Bronchial epithelial cell (primary cell): ENCODE results near the gene ANKMY1. TPM values are rescaled to one million over a fixed set of nuclear protein-coding genes. Genes with fewer than 3 reads are reported as not detected.
"Not testable (repeated sequence)": the region's sequence is repeated elsewhere in the genome, so short reads cannot be mapped to it uniquely, and the experiment has no call there.

Source experiments
- DNase-seq: peaks from one replicate; pipeline ENCODE4 v3.0.0-alpha.2; 2010; ENCODE audit warnings: low read depth
- FAIRE-seq: peaks from 2 replicates; lab custom pipeline; 2011; peaks lifted over from hg19 to GRCh38; lab: Jason Lieb, UNC
- H3K27me3 ChIP-seq: 2 replicates; pipeline ENCODE4 v1.5.1; 2011; ENCODE audit warnings: low read length; ENCODE audit not compliant: control insufficient read depth, insufficient read depth
- H3K36me3 ChIP-seq: 2 replicates; pipeline ENCODE4 v1.5.1; 2011; ENCODE audit warnings: low read length; ENCODE audit not compliant: control insufficient read depth, insufficient read depth
- H3K4me3 ChIP-seq: 2 replicates; pipeline ENCODE4 v1.5.1; 2011; ENCODE audit warnings: mild to moderate bottlenecking, low read depth, low read length, control low read depth
- total RNA-seq: library from RNA; depleted of rRNA; stranded (reverse); fragments of >200 nt; gene quantifications from 2 replicates; pipeline ENCODE4 v1.2.1, GENCODE V29; 2014
- TF ChIP-seq, protein P1 (sequence below): IDR thresholded peaks from 2 replicates; pipeline ENCODE4 v1.5.1; 2011; ENCODE audit warnings: mild to moderate bottlenecking, moderate library complexity, low read length, control low read depth, inconsistent platforms; ENCODE audit not compliant: insufficient read depth, severe bottlenecking

Gene ANKMY1
- total RNA-seq, 1 donor from 2014 or later, result 15.8 TPM

DNA sequence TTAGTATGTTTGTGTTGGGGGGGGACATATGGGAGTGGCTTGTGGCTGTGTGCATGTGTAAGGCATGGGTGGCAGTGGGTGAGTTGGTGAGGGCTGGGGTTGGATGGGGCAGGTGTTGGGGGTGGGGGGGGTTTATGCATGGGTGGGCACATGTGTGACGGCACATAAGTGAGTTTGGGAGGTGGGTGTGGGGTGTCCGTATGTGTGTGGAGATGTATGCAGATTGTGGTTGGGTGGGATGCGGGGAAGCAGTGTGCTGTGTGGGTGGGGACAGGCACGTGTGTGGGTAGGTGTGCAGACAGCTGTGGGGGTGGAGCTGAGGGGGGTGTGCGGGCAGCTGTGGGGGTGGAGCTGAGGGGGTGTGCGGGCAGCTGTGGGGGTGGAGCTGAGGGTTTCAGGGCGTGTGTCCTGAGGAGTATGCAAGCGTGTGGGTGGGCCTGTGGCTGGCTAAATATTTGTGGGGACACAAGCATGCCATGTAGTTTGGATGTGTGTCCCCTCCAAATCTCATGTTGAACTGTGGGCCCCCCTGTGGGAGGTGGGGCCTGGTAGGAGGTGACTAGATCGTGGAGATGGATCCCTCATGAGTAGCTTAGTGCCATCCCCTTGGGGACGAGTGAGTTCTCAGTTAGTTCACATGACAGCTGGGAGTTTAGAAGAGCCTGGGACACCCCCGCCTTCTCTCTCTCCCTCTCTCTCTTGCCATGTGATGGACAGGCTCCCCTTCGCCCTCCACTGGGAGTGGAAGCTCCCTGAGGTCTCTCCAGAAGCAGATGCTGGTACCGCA is 59.4 kb downstream of the ANKMY1 start:
- no peak overlapping the region for H3K4me3 ChIP-seq
- FAIRE-seq (no peak), DNase-seq (no peak)
- H3K36me3 ChIP-seq, result no peaks in the 10 kb centered on the region
- no peaks in the 10 kb centered on the region for H3K27me3 ChIP-seq
- TF ChIP-seq, protein P1, sequence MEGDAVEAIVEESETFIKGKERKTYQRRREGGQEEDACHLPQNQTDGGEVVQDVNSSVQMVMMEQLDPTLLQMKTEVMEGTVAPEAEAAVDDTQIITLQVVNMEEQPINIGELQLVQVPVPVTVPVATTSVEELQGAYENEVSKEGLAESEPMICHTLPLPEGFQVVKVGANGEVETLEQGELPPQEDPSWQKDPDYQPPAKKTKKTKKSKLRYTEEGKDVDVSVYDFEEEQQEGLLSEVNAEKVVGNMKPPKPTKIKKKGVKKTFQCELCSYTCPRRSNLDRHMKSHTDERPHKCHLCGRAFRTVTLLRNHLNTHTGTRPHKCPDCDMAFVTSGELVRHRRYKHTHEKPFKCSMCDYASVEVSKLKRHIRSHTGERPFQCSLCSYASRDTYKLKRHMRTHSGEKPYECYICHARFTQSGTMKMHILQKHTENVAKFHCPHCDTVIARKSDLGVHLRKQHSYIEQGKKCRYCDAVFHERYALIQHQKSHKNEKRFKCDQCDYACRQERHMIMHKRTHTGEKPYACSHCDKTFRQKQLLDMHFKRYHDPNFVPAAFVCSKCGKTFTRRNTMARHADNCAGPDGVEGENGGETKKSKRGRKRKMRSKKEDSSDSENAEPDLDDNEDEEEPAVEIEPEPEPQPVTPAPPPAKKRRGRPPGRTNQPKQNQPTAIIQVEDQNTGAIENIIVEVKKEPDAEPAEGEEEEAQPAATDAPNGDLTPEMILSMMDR, result no peak

DNA sequence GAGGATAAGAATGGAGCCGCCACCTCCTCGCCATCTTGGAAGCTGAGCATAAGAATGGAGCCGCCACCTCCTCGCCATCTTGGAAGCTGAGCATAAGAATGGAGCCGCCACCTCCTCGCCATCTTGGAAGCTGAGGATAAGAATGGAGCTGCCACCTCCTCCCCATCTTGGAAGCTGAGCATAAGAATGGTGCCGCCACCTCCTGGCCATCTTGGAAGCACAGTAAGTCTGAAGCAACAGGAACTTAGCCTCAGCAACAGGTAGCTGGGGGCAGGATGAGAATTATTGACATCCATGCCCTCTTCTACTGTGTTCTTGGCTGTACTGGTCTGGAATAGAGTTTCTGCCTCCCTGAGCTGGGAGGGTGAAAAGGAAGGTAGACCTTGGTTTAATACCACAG is 60.7 kb downstream of the ANKMY1 start:
- H3K4me3 ChIP-seq, H3K27me3 ChIP-seq, FAIRE-seq, H3K36me3 ChIP-seq: not testable (repeated sequence)
- DNase-seq, result peak; percentile 57
- TF ChIP-seq, protein P1, result peak; percentile 60

DNA sequence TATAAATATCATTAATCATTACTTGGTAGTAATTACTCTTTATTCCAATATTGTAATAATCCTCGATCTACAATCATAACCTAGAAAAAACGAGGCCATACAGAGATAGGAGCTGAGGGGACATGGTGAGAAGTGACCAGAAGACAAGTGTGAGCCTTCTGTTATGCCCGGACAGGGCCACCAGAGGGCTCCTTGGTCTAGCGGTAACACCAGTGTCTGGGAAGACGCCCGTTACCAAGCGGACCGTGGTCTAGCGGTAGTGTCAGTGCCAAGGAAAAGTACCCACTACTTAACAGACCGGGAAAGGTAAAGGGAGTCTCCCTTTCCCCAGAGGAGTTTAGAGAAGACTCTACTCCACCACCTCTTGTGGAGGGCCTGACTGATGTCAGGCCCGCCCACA is 62.8 kb downstream of the ANKMY1 start:
- not testable (repeated sequence) for FAIRE-seq

DNA sequence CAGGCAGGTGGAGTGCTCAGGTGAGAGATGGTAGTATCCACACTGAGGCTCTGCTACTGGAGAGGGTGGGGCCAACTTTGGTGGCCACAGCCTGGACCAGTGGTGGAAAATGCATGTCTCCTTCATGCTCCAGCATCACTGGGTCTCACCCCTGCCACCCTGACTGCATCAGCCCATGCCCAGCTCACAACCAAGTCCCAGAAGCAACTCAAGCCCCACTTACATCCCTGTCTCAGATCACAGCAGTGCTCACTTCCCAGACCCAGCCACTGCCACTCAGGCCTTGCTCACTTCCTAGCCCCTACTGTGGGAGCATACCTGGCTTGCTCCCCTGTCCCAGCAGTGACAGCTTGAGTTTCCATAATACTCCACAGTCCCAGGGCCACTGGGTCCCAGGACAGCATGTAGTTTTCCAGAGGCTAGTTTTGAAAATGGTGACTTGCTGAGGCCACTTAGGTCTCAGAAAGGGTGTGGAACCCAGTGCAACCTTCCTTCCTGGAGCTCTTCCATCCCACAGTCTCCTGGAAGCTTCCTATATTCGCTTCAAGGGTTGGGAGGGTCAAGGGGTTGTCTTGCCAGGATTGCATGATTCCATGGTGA is 63.5 kb downstream of the ANKMY1 start:
- H3K4me3 ChIP-seq, result no peak overlapping the region
- H3K27me3 ChIP-seq, result no peaks in the 10 kb centered on the region
- TF ChIP-seq, protein P1, result no peak
- peak; percentile 88 for FAIRE-seq
- H3K36me3 ChIP-seq, result no peaks in the 10 kb centered on the region
- DNase-seq, result no peak

More for the DNA sequence above, 62.8 kb downstream of the ANKMY1 start:
- TF ChIP-seq, protein P1, result peak; percentile 31
- not testable (repeated sequence) for DNase-seq, H3K27me3 ChIP-seq, H3K36me3 ChIP-seq, H3K4me3 ChIP-seq

DNA sequence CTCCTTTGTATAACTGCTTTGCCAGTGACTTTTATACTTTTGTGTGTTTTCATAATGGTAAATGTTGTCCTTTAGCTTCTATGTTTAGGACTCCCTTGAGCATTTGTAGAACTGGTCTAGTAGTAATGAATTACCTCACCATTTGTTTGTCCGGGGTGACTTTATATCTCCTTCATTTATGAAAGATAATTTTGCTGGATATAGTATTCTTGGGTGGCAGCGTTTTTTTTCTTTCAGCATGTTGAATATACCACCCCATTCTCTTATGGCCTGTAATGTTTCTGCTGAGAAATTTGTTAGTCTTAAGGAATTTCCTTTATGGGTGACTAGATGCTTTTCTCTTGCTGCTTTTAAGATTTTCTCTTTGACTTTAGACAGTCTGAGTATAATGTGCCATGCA is 66.3 kb downstream of the ANKMY1 start:
- FAIRE-seq (no peak), DNase-seq (no peak)
- Histone ChIP-seq H3K36me3 (no peaks in the 10 kb centered on the region), H3K27me3 (no peaks in the 10 kb centered on the region), H3K4me3 (no peak overlapping the region)
- TF ChIP-seq, protein P1, result no peak
